ENCODE data around the gene COL23A1.
"Not testable (repeated sequence)": the region's sequence is repeated elsewhere in the genome, so short reads cannot be mapped to it uniquely, and the experiment has no call there.

Gene COL23A1

GRCh38 chr5:178314961-178315820, 275.0 kb downstream of the COL23A1 start:
- DNase-seq: no peak

DNA sequence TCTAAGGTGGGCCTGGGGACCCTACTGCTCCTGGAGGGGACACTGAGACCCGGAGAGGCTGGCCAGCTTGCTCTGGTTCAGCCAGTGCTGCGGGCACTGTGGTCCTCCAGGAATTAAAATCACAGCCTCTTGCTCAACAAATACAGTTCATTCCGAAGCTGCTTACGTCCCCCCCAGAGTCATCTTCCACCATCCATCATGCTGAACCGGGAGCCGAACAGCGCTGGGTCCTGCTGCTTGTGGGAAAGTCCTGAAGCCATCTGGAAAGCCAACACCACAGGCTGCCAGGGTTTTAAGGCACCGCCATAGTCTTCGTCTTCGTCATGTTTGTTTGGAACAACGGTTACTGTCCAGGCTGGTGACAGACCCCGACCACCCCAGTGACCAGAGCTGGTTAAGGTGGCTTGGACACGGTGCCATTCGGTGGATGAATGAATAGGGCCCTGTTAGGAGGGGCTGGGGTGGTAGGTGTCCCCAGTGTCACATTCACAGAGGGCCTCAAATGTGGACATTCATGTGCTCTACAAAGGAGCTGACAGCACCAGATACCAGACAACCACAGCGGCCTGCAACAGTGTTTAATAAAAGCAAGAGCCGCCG, 276.0 kb downstream of the COL23A1 start:
- no peak for DNase-seq

DNA sequence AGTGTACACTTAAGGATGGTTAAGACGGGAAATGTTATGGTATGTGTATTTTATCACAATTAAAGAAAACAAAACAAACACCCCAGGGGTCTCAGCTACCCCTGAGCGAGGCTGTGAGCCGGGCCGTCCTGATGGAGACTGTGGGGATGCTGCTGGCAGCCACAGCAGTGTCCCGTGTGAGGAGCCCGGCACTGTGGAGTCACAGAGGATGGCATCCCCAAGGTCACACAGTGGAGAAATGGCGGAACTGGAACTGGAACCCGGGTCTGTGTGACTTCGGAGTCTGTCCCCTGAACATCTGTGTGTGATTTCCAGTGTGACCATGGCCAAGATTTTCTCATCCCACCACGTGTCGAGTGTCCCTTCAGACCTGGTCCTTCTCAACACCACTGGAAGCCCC, 276.9 kb downstream of the COL23A1 start:
- DNase-seq: no peak

DNA sequence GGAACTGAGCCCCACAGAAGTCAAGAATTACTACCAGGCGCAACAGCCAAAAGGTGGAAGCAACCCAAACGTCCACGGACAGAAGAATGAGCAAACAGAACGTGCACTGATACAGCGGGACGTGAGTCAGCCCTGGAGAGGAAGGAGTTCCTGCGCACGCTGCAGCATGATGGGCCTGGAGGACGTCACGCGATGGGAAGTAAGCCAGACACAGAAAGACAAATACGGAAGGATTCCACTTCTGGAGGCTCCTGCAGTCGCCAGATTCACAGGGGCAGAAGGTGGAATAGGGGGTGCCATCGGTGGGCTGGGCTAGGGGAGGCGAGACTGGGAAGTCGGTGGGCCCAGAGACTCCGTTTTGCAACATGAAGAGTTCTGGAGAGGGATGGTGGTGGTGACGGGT, 277.3 kb downstream of the COL23A1 start:
- DNase-seq: peak; percentile 89 to 94 (median 92)

DNA sequence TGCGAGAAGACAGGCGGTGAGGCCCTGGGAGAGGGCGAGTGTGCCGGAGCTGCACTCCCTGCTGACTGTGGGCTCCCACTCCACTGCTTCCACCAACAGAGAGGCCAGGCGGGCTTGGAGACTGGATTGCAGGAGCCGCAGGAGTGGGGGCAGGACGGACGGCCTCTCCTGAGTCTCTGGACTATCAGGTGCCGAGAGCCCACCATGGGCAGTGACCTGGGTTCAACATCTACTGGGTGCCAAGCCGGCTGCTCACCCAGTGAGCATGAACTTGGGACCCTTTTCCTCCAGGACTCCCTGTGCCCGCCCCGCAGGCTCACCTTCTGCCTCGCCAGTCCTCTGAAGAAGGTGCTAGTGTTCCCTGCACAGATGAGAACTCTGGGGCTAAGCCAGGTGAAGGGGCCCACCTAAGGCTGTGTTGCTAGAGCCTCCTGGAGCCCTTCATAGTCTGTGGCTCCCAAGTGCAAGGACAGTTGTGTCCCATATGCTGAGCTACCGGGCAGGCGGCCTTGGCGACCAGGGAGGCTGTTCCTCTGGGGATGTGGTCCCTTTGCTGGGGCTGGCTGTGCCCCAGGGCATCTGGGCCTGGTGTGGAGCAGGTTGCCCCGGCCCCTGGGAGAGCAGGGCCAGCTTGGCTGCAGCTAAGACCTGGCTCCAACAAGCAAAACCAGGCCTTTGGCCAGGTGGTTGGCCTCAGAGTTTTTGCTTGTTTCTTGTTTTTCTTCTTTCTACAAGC, 279.9 kb downstream of the COL23A1 start:
- no peak for DNase-seq

- DNase-seq: no peak
These were observed 280.8 kb downstream of the COL23A1 start for GRCh38 chr5:178309271-178310013.

GRCh38 chr5:178308541-178309092, 281.6 kb downstream of the COL23A1 start:
- no peak for DNase-seq

DNA sequence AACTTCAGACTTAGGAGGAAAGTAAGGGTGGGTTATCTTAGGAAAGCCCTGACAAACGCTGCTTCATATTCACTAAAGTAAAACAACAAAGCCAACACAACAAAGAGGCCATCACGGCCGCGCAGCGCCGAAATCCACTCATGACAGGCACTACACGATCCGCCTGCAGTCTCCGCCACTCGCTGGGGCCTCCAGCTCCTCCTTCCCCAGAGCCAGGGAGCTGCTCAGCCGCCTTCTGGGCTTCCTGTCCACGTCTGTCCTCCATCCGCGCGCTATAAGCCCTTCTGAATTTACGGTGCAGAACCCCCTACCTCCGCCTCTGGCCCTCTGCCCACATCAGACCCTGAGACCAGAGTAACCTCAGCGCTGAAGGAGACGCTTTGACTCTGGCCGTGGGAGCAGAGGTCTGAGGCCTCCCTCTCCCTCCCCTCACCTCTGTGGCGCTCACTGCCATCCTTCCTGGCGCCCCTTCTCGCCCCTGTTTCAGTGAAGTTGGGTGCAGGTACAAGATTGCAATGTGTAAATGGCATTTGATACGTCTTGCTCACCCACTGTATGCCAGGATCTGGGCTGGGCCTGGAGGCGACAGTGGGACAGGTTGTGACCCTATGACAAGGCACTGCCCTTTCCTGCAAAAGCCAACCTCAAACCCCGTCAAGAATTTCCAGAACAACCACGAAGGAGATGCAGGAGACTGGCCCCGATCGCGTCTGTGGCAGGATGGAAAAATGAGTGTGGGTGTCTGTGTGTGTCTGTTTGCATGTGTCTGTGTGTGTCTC, 282.7 kb downstream of the COL23A1 start:
- DNase-seq: no peak

DNA sequence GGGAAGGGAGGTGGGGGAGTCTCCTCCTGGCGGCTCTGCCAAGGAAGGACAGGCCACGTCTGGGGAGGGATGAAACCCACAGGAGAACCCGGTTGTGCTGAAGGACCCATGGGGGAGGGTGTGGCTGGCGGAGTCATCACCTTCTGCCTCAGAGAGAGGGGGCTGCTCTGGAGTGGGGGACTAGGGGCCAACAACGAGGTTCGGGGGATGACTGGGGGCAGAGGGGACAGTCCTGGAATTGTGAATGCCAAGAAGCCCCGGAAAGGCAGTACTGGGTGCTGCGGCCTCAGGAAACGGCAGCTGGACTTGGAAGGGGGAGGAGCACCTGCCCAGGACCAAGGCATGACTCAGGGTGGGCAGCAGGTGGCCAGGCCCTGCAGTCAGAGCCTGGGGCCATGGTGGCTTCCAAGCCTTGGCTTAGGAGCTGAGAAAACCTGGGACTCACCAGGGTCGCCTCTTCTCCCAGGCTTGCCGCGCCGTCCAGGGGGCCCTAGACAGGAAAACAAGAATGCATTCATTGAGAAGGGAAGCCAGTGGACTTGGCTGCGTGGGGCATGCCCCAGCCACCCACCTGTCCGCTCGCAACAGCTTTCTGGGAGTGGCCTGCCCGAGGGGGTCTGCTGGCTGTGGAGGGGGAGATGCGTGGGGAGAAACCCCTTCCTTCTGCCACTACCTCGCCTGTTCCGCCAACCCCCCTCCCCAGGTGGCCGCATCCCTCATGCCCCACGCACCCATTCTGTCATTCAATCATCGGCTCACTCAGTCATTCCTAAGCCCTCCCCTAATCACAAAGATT, 283.6 kb downstream of the COL23A1 start:
- DNase-seq: no peak

- no peak for DNase-seq
These were observed 284.4 kb downstream of the COL23A1 start for GRCh38 chr5:178305801-178306200.

- no peak for DNase-seq
These were observed 285.2 kb downstream of the COL23A1 start for GRCh38 chr5:178304761-178305645.

DNA sequence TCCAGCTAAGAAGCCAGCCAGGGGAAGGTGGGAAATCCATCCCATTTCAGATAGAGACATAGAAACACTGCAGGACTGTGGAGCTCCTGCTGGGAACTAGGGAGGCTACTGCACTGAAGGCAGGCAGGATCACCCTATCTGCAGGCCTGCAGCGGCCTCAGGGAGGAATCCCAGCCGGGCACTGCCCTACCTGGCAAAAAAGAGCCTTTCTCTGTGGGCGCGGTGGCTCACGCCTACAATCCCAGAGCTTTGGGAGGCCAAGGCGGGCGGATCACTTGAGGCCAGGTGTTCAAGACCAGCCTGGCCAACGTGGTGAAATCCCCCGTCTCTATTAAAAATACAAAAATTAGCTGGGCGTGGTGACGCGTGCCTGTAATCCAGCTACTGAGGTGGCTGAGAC, 286.2 kb downstream of the COL23A1 start:
- no peak for DNase-seq

DNA sequence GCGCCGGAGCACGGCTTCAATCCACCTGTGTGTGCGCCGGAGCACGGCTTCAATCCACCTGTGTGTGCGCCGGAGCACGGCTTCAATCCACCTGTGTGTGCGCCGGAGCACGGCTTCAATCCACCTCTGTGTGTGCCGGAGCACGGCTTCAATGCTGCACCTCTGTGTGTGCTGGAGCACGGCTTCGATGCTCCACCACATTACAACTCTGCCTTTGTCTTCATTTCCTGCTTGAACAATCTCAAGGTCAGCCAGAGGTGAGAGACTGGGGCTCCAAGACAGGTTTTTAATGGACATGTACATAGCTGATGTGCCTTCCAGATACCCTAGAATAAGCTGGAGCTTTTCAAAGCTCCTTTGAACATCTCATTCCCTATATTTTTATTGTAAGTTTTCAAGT, 287.9 kb downstream of the COL23A1 start:
- DNase-seq: not testable (repeated sequence)

DNA sequence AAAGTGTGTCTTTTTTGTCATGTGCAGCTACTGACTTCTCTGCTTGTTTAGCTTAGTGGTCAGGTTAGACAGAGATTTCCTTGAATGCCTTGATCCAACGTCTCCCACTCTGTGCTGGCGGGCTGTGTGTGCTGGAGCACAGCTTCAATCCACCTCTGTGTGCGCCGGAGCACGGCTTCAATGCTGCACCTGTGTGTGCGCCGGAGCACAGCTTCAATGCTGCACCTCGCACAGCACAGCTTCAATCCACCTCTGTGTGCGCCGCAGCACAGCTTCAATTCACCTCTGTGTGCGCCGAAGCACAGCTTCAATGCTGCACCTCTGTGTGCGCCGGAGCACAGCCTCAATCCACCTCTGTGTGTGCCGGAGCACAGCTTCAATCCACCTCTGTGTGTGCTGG, 288.6 kb downstream of the COL23A1 start:
- no peak for DNase-seq

DNA sequence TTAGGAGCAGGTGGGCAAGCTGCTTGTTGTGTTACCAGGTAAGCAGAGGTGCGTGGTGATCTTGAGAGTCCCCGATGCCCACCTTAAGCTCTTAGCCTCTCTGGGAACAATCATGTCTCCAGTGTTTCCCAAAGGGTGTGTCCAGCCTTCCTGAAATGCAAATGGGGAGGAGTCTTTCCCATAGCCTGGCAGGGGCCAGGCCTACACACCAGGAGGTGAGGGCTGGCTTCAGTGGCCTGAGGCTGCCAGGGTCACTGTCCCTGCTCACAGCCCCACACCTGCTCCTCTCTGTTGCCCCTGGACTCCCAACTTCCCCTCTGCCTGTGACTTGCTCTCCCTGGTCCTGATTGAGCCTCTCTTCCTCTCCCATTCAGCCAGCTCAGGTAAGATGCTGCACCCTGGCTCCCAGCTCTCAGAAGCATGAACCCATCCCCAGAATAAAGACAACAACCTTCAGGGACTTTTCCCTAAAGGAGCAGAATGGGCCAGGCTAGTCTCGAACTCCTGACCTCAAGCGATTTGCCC, 291.8 kb downstream of the COL23A1 start:
- DNase-seq: no peak

DNA sequence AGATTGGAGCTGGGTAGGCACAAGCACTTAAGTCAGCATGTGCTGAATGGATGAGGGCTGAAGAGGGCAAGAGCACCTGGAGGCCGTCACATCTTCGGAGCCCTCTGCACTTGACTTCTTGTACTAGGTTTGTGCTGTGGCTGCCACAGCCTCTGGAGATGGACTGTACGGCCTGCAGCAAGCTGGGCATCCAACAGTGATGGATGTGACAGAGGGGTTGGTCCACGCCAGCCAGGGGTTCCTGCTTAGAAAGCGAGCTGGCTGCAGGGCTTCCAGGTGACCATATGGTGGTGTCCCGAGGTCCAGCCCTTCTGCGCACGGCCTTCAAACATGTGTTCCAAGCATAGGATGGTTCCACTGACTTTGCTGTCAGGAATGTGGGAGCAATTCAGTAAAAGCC, 292.4 kb downstream of the COL23A1 start:
- no peak for DNase-seq

DNA sequence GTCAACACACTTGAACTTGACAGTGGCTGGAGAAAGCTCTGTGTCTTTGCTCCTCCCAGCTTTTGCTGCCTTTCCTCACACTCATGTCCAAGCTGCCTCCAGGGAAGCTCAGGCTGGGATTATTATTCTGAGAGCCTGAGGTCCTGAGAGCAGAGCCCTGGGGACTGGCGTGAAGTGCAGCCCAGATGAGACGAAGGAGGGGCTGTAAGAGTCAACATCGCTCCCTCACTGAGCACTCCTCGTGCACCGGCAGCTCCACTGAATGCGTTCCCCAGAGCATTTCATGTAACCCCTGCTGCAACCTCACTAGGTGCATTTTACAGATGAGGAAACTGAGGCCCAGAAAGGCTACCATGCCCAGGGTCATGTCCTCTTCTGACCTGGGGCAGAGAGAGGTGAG, 294.1 kb downstream of the COL23A1 start:
- no peak for DNase-seq

- DNase-seq: no peak
These were observed 294.6 kb downstream of the COL23A1 start for GRCh38 chr5:178295589-178295988.

DNA sequence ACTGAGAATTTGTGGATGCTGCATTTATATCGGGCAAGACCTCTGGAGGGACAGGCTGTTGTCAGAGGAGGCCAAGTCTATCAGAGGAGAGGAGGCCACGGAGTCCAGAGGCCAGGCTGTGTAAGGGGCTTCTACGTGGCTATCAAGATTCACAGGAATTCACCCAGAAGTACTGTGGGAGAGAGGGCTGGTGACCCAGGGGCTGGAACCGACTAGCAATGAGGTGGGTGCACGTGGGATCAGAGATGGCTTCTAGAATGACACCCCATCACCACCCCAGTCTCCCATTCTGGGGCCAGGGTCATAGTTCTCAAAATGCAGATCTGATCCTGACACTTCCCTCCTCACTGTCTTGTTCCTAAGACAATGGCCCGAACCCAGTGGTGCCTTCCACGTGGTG, 296.4 kb downstream of the COL23A1 start:
- DNase-seq: no peak

GRCh38 chr5:178293400-178293799, 296.8 kb downstream of the COL23A1 start:
- no peak for DNase-seq

Measured in suppressor macrophage treated with lipopolysaccharide for 1 hour (primary cell).